HAP-1 (cell line): ENCODE results near the gene NAPEPLD.
"Not testable (repeated sequence)": the region's sequence is repeated elsewhere in the genome, so short reads cannot be mapped to it uniquely, and the experiment has no call there.

Experiments
- DNase-seq, 2 experiments: peaks; one replicate each; pipeline ENCODE4 v3.0.0-alpha.2; 2016 to 2020; ENCODE audit warnings: low spot score in 2 of 2
- H3K27me3 ChIP-seq: fragments of 250-450 bp; sonication (Bioruptor Pico); 2 replicates; pipeline ENCODE4 v1.5.1; 2020; ENCODE audit warnings: low read depth, mild to moderate bottlenecking, moderate library complexity
- H3K36me3 ChIP-seq: fragments of 250-450 bp; sonication (Bioruptor Pico); replicated peaks from 2 replicates; pipeline ENCODE4 v1.5.1; 2020; ENCODE audit warnings: mild to moderate bottlenecking
- H3K4me1 ChIP-seq: fragments of 250-450 bp; sonication (Bioruptor Pico); 2 replicates; pipeline ENCODE4 v1.5.1; 2020; ENCODE audit warnings: mild to moderate bottlenecking
- H3K4me3 ChIP-seq: fragments of 250-450 bp; sonication (Bioruptor Pico); 2 replicates; pipeline ENCODE4 v1.5.1; 2020; ENCODE audit warnings: mild to moderate bottlenecking, moderate library complexity
- H3K9me3 ChIP-seq: fragments of 250-450 bp; sonication (Bioruptor Pico); 2 replicates; pipeline ENCODE4 v1.5.1; 2020; ENCODE audit warnings: mild to moderate bottlenecking, moderate library complexity
- in situ Hi-C: fragments of 300-500 bp; cut with MboI; formaldehyde crosslinking; loops from 3 replicates; pipeline ENCODE4 v1.14.3; 2020; ENCODE audit warnings: low sequenced_read_pairs, inconsistent platforms, mixed read lengths

Gene NAPEPLD

GRCh38 chr7:103148994-103149807 lies at the start of gene NAPEPLD:
NAPEPLD (minus strand) TSS chr7:103149099; CDS start chr7:103128776, 20,323 bp downstream.
- Histone ChIP-seq H3K4me1 (peaks cover 18% of the 10 kb centered on the region), H3K9me3 (no peaks in the 10 kb centered on the region), H3K27me3 (no peaks in the 10 kb centered on the region), H3K4me3 (peak within 1 kb of the TSS; percentile 49), H3K36me3 (no peaks in the 10 kb centered on the region)
- in situ Hi-C loops, result no loop called here
- DNase-seq, result peak; percentile 69 to 83

GRCh38 chr7:103198079-103198478 lies 49.2 kb upstream of the NAPEPLD start:
- H3K36me3 ChIP-seq, H3K4me1 ChIP-seq, in situ Hi-C loops, H3K4me3 ChIP-seq, H3K27me3 ChIP-seq, H3K9me3 ChIP-seq, DNase-seq: not testable (repeated sequence)

GRCh38 chr7:103195364-103195763 lies 46.5 kb upstream of the NAPEPLD start:
- in situ Hi-C loops, result not testable (repeated sequence)

DNA sequence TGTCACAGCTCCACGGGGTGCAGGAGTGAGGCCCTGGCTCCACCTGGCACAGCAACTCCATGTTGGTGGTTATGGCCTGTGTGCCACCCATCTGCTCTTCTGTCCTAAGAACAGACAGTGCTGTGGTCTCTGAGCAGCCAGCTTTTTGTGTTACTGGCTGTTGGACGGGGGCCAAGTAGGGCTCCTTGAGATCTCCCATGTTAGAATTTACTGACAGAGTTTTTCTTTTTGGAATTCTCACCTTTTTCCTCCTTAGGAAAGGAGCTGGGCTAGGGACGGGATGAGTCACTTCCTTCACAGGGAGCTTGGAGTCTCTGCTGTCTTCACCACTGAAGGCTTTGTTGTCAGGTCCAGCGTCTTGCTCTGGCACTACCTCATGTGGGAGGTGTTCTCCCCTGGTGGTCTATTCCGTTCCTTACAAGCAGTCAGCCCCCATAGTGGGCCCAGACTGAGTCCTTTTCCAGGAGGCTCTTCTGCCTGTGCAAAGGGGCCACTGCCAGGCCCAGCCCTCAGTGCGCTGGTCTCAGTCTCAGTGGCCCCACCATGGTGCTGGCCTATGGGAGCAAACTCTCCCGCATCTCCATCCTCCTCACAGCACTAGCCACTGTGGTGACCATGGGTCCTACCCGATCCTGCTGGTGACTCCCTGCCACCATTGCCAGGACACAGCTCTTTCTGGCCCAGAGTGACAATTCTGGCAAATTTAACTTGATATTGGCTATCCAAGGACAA lies 23.7 kb upstream of the NAPEPLD start:
- H3K4me3 ChIP-seq, H3K27me3 ChIP-seq, H3K36me3 ChIP-seq, DNase-seq, in situ Hi-C loops, H3K9me3 ChIP-seq, H3K4me1 ChIP-seq: not testable (repeated sequence)

More at GRCh38 chr7:103195364-103195763, 46.5 kb upstream of the NAPEPLD start:
- DNase-seq, H3K4me1 ChIP-seq, H3K9me3 ChIP-seq, H3K36me3 ChIP-seq, H3K4me3 ChIP-seq, H3K27me3 ChIP-seq: not testable (repeated sequence)

DNA sequence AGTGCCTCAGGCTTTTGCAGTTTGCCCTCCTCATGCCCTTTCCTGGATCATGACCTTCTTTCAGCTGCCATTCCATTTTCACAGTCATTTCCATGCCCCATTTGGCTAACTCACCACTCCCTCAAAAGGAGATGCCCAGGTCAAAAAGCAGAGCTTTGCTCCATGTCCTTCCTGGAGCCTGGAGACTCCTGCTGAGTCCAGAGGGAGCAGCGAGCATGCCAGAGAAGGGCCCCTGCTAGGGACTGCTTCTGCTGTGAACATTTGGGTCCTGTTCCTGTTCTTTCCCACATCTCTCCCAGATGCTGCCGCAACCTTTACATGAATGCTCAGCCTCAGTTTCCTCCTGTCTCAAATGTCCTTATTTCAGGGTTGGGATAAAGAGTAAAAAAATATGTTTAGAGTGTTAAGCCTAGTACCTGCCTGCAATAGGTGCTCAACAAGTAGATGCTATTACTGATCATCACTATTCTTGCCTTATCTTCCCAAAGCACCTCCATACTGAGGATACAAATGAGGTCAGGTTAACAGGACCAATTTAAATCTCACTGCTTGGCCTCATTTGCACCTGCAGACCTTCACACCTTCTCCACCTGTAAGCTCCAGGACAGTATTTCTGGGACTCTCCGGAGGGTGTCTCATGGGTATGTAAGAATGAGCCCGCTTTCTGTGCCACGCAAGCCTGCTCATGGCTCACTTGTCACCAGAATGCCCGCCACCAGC lies 23.0 kb upstream of the NAPEPLD start:
- DNase-seq, H3K4me3 ChIP-seq, H3K4me1 ChIP-seq, H3K9me3 ChIP-seq, H3K27me3 ChIP-seq, H3K36me3 ChIP-seq, in situ Hi-C loops: not testable (repeated sequence)

- H3K4me3 ChIP-seq, H3K9me3 ChIP-seq, H3K4me1 ChIP-seq, H3K36me3 ChIP-seq, in situ Hi-C loops, DNase-seq, H3K27me3 ChIP-seq: not testable (repeated sequence)
Measured at GRCh38 chr7:103166921-103167544, 18.1 kb upstream of the NAPEPLD start.

DNA sequence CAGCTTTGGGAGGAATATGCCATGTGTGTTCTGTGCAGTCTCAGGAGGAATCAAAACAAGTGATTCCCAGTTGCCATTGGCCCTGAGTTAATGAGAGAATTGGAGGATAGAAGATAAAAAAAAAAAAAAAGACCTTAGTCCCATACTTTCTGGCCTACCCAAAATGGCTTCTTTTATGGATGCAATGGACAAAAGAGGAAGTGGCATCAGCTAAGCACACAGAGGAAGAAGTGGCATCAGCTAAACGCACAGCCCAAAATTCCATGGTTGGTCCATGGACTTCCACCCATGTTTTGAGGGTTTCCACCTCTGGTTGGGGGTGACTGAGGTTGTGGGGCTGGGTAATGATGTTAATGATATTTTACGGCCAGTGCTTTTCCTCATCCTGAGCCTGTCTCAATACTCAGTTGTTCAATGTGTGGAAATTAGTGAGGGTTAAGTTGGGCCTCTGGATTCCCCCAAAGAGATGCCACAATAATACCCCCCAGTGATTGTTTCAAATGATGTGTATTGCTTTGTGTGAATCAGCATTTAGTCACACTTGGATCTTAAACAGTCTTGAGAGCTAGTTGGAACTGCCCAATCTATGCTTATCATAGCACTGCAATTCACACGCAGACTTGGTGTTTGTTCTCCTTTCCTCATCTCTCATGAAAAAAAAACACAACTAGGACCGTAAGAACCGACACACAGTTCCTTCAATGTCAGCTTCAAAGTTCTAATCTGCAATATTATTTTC lies 14.4 kb upstream of the NAPEPLD start:
- H3K9me3 ChIP-seq, H3K4me3 ChIP-seq, H3K36me3 ChIP-seq, H3K27me3 ChIP-seq, DNase-seq, in situ Hi-C loops, H3K4me1 ChIP-seq: not testable (repeated sequence)

DNA sequence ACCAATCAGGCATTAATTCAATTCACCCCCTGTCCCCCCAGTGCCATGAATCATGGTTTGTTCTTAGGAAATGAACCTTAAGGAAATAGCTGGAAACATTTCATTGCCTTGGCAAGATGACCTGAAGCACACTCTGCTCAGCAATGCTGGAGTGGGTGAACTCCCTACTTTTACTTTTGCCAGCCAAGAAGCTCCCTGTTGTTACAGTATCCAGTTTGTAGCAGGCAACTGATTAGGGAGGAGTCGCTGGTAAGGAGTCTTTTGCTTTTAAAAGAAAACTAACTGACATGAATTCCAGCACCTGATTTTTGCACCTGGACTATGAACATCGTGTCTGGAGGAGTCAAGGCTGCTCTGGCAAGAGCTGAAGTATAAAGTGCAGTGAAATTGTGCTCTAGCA lies 13.7 kb upstream of the NAPEPLD start:
- H3K27me3 ChIP-seq, H3K36me3 ChIP-seq, H3K4me3 ChIP-seq, DNase-seq, H3K9me3 ChIP-seq, H3K4me1 ChIP-seq, in situ Hi-C loops: not testable (repeated sequence)

- H3K4me3 ChIP-seq, H3K4me1 ChIP-seq, DNase-seq, H3K9me3 ChIP-seq, H3K27me3 ChIP-seq, in situ Hi-C loops, H3K36me3 ChIP-seq: not testable (repeated sequence)
Measured at GRCh38 chr7:103161998-103162616, 13.2 kb upstream of the NAPEPLD start.

DNA sequence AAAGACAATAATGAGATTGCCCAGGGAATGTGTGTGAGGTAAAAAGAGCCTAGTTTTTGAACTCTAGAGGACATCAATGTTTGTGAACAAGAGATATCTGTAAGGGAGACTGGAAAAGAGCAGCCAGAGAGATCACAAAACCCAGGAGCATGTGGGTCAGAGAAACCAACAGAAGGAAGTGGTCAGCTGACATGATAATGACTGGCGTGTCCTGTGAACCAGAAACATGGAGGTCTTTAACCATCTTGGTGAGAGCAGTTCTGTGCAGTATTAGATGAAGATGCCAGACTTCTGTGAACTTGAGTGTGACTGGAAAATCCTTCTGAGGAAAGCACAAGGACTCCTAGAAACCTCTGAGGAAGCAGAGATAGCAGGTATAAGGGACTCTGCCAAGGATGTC lies 10.2 kb upstream of the NAPEPLD start:
- in situ Hi-C loops, result not testable (repeated sequence)

GRCh38 chr7:103155331-103156024 lies 6.6 kb upstream of the NAPEPLD start:
- H3K36me3 ChIP-seq, DNase-seq, H3K27me3 ChIP-seq, H3K9me3 ChIP-seq, H3K4me1 ChIP-seq, in situ Hi-C loops, H3K4me3 ChIP-seq: not testable (repeated sequence)

More for the DNA sequence above, 10.2 kb upstream of the NAPEPLD start:
- not testable (repeated sequence) for H3K4me1 ChIP-seq, H3K36me3 ChIP-seq, H3K9me3 ChIP-seq, DNase-seq, H3K27me3 ChIP-seq, H3K4me3 ChIP-seq

DNA sequence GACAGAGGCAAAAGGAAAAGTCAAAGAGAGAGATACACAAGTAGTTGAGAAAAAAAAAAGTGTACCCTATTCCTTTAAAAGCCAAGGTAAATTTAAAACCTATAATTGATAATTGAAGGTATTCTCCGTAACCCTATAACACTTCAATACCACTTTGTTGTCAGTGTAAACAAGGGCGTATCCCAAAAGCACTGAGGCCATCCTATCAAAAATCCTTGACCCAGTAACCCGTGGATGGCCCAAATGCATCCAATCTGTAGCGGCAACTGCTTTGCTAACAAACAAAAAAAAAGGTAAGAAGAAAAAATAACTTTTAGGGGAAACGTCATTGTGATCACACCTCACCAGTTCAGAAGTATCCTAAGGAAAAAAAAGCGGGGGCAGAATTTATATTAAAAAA lies 5.1 kb upstream of the NAPEPLD start:
- peaks cover 6% of the 10 kb centered on the region for H3K4me1 ChIP-seq
- no peaks in the 10 kb centered on the region for H3K9me3 ChIP-seq
- no peaks in the 10 kb centered on the region for H3K27me3 ChIP-seq
- H3K4me3 ChIP-seq, result no peak overlapping the region
- H3K36me3 ChIP-seq, result no peaks in the 10 kb centered on the region
- DNase-seq, result no peak
- in situ Hi-C loops, result no loop called here
